Panc1 (cell line): ENCODE measurements around the gene PLCD3. TPM values are rescaled to one million over a fixed set of nuclear protein-coding genes. Genes with fewer than 3 reads are reported as not detected.
A peak's percentile ranks its signal among the peaks of the same experiment; 100 is the strongest.

ENCODE experiments used
- ATAC-seq: fragments of 200-7000 bp; cut with Tn5 transposase; 2 replicates; pipeline ENCODE4 v1.9.1; 2020; ENCODE audit warnings: mild to moderate bottlenecking, moderate library complexity
- BruUV-seq: library from RNA; stranded (reverse); fragments of 400-500 nt; replicated peaks from 2 replicates; lab custom pipeline; 2021; lab: Mats Ljungman, UMichigan
- CTCF ChIA-PET: fragments of 300-600 bp; sonication (Branson Sonifier 250); formaldehyde crosslinking; loops from one replicate; lab custom pipeline; 2022; ENCODE audit warnings: antibody characterized with exemption; lab: Charles Lee
- POLR2A ChIA-PET: fragments of 300-600 bp; sonication (Branson Sonifier 250); formaldehyde crosslinking; loops from one replicate; lab custom pipeline; 2022; ENCODE audit warnings: antibody characterized with exemption; lab: Charles Lee
- DNase-seq: peaks from one replicate; pipeline ENCODE4 v3.0.0-alpha.2; 2010; ENCODE audit warnings: low read depth, low spot score
- H3K27ac ChIP-seq: 2 replicates; pipeline ENCODE4 v1.5.1; 2011; ENCODE audit warnings: mild to moderate bottlenecking, low read length, inconsistent platforms
- H3K27me3 ChIP-seq: fragments of 200-500 bp; sonication (Bioruptor generic); 2 replicates; pipeline ENCODE4 v1.6.0; 2014; ENCODE audit warnings: low read length, inconsistent platforms; ENCODE audit not compliant: control insufficient read depth, insufficient read depth
- H3K36me3 ChIP-seq: fragments of 200-500 bp; sonication (Bioruptor generic); 2 replicates; pipeline ENCODE4 v1.5.1; 2014; ENCODE audit warnings: inconsistent platforms, mild to moderate bottlenecking, low read length, moderate library complexity; ENCODE audit not compliant: control insufficient read depth, insufficient read depth
- H3K4me1 ChIP-seq: 2 replicates; pipeline ENCODE4 v1.5.1; 2011; ENCODE audit warnings: inconsistent platforms, mild to moderate bottlenecking, low read length, moderate library complexity; ENCODE audit not compliant: control insufficient read depth, insufficient read depth
- H3K4me3 ChIP-seq, 2 experiments: 2 replicates each; pipeline ENCODE4 v1.5.1; 2011 to 2012; ENCODE audit warnings: low read depth in 2 of 2, low read length in 2 of 2, mild to moderate bottlenecking in 2 of 2, inconsistent platforms in 1 of 2, moderate library complexity in 1 of 2
- H3K9me3 ChIP-seq: fragments of 200-500 bp; sonication (Bioruptor generic); 2 replicates; pipeline ENCODE4 v1.5.1; 2014; ENCODE audit warnings: low read depth, mild to moderate bottlenecking, inconsistent platforms, low read length, moderate library complexity; ENCODE audit not compliant: control insufficient read depth, insufficient read depth
- POLR2AphosphoS5 ChIP-seq: IDR thresholded peaks from 2 replicates; pipeline ENCODE4 v1.6.1; 2012; ENCODE audit warnings: mild to moderate bottlenecking, low read depth, low read length, moderate library complexity
- SIN3A ChIP-seq: IDR thresholded peaks from 2 replicates; pipeline ENCODE4 v1.6.1; 2012; ENCODE audit warnings: low read depth, mild to moderate bottlenecking, low read length, moderate library complexity, borderline replicate concordance; ENCODE audit not compliant: insufficient read depth
- TCF7L2 ChIP-seq: IDR thresholded peaks from 2 replicates; pipeline ENCODE4 v1.6.1; 2011; ENCODE audit warnings: mild to moderate bottlenecking, low read depth, low read length, inconsistent platforms
- in situ Hi-C: cut with HindIII; loops from 2 replicates; pipeline ENCODE4 v1.10.0; 2016; ENCODE audit warnings: low sequenced_read_pairs, low pct_unique_long_range_greater_than_20kb
- intact Hi-C: fragments of 100-400 bp; cut with micrococcal nuclease; formaldehyde crosslinking; loops from one replicate; pipeline ENCODE4 v1.10.0; 2022; ENCODE audit not compliant: unreplicated experiment
- total RNA-seq: library from RNA; stranded (reverse); gene quantifications from one replicate; pipeline ENCODE4 v1.2.1, GENCODE V29; 2021; ENCODE audit not compliant: unreplicated experiment
- TF ChIP-seq, protein P1 (sequence below): fragments of 450-650 bp; IDR thresholded peaks from 2 replicates; pipeline ENCODE4 v1.5.1; 2017; ENCODE audit warnings: mild to moderate bottlenecking
- TF ChIP-seq, protein P2 (sequence below), 2 experiments: IDR thresholded peaks; 2 replicates each; pipeline ENCODE4 v1.6.1; 2011 to 2012; ENCODE audit warnings: low read depth in 2 of 2, control low read depth in 1 of 2, low read length in 1 of 2, mild to moderate bottlenecking in 1 of 2, moderate library complexity in 1 of 2; ENCODE audit not compliant: insufficient read depth in 1 of 2

The PLCD3 gene
- total RNA-seq, 1 experiment from 2014 or later, result 125 TPM

DNA sequence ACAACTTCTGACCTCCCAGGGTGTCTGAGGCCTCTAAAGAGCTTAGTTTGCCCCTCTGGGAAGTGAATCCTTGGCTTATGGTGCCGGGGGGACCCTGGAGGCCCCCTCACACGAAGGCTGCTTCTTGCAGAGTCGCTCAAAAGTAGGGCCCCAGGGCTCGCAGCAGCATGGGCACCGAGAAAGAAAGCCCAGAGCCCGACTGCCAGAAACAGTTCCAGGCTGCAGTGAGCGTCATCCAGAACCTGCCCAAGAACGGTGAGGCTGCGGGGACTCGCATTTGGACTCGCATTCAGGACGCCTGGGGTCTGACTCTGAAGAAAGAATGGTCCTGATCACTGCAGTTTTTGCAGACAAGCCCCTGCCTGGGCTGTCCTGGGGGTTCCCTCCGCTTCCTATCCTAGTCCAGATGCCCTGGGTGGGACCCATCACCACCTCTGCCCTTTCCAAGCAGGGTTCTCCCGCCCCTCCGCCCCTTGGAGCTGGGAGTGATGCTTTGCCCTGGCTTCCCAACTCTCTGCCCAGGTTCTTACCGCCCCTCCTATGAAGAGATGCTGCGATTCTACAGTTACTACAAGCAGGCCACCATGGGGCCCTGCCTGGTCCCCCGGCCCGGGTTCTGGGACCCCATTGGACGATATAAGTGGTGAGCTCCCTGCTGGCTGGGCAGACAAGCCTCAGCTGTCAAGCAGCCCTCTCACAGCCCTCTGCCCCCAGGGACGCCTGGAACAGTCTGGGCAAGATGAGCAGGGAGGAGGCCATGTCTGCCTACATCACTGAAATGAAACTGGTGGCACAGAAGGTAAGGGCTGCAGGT lies 3.9 kb upstream of the PLCD3 start:
- no peaks in the 10 kb centered on the region for H3K9me3 ChIP-seq
- ChIA-PET POLR2A (interaction anchor here (0.6 to 1.2 kb wide), 3 partner anchors 12 to 22 kb away, joined by 3 to 5 read pairs (median 3); partner anchors contain the start of gene HEXIM1), CTCF (interaction anchor here (0.6 to 2.9 kb wide), 16 partner anchors 9 to 227 kb away, joined by 3 to 58 read pairs (median 5); partner anchors contain the start of gene HEXIM1)

DNA sequence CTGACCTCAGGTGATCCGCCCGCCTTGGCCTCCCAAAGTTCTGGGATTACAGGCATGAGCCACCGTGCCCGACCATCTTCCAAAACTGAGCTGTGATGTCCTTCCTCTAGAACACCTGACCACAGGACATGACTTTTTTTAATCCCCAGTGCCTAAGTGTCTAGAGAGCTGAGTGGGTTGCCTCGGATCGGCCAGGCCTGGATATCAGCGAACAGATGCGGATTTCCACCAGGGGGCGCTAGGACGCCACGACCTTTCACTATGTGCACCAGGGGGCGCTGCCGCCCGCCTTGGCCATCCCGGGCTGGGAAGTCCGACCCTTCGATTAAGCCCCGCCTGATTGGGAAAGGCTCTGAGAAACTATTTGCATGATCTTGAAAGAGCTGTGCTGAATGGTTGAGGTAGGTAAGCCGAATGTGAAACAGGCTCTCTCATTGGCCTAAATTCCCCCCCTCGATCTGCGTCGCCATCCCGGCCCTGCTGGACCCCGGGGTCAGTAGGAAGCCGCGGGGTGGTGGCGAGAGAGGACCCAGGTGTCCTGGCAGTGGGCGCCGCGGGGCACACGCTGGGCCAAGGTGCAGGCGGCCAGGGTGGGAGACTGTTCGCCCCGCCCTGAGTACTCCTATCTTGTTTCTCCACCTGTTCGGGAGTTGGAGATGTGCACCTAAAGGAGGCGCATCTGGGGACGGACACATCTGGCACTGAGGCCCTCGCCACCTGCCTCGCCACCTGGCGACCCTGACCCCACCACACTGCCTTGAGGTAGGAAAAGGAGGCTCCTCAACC lies 3.1 kb upstream of the PLCD3 start, which contains the start of gene ACBD4:
TSS of gene ACBD4 (plus strand) at position 496 of the 786 bp plus-strand sequence. CDS start 458 bp downstream, outside the sequence.
- peak within 1 kb of the TSS; percentile 80 for H3K27ac ChIP-seq
- H3K4me3 ChIP-seq, result peak within 1 kb of the TSS; percentile 59 to 67
- TF ChIP-seq, protein P1, sequence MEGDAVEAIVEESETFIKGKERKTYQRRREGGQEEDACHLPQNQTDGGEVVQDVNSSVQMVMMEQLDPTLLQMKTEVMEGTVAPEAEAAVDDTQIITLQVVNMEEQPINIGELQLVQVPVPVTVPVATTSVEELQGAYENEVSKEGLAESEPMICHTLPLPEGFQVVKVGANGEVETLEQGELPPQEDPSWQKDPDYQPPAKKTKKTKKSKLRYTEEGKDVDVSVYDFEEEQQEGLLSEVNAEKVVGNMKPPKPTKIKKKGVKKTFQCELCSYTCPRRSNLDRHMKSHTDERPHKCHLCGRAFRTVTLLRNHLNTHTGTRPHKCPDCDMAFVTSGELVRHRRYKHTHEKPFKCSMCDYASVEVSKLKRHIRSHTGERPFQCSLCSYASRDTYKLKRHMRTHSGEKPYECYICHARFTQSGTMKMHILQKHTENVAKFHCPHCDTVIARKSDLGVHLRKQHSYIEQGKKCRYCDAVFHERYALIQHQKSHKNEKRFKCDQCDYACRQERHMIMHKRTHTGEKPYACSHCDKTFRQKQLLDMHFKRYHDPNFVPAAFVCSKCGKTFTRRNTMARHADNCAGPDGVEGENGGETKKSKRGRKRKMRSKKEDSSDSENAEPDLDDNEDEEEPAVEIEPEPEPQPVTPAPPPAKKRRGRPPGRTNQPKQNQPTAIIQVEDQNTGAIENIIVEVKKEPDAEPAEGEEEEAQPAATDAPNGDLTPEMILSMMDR, result peak; percentile 99
- no peak for TF ChIP-seq TCF7L2
- TF ChIP-seq POLR2AphosphoS5, result 0 out of 2 replicates have a peak, but pooled peaks have one; percentile 32
- TF ChIP-seq, protein P2, sequence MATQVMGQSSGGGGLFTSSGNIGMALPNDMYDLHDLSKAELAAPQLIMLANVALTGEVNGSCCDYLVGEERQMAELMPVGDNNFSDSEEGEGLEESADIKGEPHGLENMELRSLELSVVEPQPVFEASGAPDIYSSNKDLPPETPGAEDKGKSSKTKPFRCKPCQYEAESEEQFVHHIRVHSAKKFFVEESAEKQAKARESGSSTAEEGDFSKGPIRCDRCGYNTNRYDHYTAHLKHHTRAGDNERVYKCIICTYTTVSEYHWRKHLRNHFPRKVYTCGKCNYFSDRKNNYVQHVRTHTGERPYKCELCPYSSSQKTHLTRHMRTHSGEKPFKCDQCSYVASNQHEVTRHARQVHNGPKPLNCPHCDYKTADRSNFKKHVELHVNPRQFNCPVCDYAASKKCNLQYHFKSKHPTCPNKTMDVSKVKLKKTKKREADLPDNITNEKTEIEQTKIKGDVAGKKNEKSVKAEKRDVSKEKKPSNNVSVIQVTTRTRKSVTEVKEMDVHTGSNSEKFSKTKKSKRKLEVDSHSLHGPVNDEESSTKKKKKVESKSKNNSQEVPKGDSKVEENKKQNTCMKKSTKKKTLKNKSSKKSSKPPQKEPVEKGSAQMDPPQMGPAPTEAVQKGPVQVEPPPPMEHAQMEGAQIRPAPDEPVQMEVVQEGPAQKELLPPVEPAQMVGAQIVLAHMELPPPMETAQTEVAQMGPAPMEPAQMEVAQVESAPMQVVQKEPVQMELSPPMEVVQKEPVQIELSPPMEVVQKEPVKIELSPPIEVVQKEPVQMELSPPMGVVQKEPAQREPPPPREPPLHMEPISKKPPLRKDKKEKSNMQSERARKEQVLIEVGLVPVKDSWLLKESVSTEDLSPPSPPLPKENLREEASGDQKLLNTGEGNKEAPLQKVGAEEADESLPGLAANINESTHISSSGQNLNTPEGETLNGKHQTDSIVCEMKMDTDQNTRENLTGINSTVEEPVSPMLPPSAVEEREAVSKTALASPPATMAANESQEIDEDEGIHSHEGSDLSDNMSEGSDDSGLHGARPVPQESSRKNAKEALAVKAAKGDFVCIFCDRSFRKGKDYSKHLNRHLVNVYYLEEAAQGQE (IDR thresholded peaks at IDR 0.05; ENCODE audit: insufficient read depth in 1 of 2, low read depth in 2 of 2, low read length in 1 of 2), result no peak
- ChIA-PET POLR2A (interaction anchor here (0.6 to 1.2 kb wide), 2 partner anchors 13 to 23 kb away, joined by 3 to 5 read pairs; partner anchors contain the start of gene HEXIM1), CTCF (interaction anchor here (0.6 to 2.9 kb wide), 17 partner anchors 10 to 226 kb away, joined by 3 to 58 read pairs (median 5); partner anchors contain the start of gene HEXIM1)
- intact Hi-C loops, result loop anchor here (1.0 kb wide), 1 partner anchor 63 kb away; no protein-coding TSS in a partner anchor
- H3K27me3 ChIP-seq, result no peaks in the 10 kb centered on the region
- ATAC-seq (peak; percentile 76), DNase-seq (peak; percentile 83)
- H3K4me1 ChIP-seq, result peaks cover 14% of the 10 kb centered on the region; the same call in 1 of the 2 replicates
- no peaks in the 10 kb centered on the region for H3K9me3 ChIP-seq
- in situ Hi-C loops, result no loop called here
- H3K36me3 ChIP-seq, result no peaks in the 10 kb centered on the region; the same call in 1 of the 2 replicates
- BruUV-seq, result no TSS peak

More for the DNA sequence above, 3.9 kb upstream of the PLCD3 start:
- no peaks in the 10 kb centered on the region; the same call in 1 of the 2 replicates for H3K36me3 ChIP-seq
- in situ Hi-C loops (no loop called here), intact Hi-C loops (loop anchor here (1.0 kb wide), 1 partner anchor 62 kb away; no protein-coding TSS in a partner anchor)
- ATAC-seq (no peak), DNase-seq (no peak)
- no TSS peak for BruUV-seq
- peak overlapping the region; percentile 80 for H3K27ac ChIP-seq
- TF ChIP-seq SIN3A (no peak), TCF7L2 (no peak), POLR2AphosphoS5 (no peak)
- TF ChIP-seq, protein P1, result no peak
- TF ChIP-seq, protein P2 (IDR thresholded peaks at IDR 0.05; ENCODE audit: insufficient read depth in 1 of 2, low read depth in 2 of 2, low read length in 1 of 2), result no peak
- peaks cover 8% of the 10 kb centered on the region; the same call in 1 of the 2 replicates for H3K4me1 ChIP-seq
- no peaks in the 10 kb centered on the region for H3K27me3 ChIP-seq
- peak overlapping the region; percentile 59 to 67 for H3K4me3 ChIP-seq
